HepG2 (cell line): ENCODE measurements around the gene ST7L.

ENCODE experiments used
- ATRX ChIP-seq: sonication (generic); formaldehyde crosslinking; IDR thresholded peaks from 2 replicates; pipeline ENCODE4 v1.4.0; 2020; ENCODE audit warnings: missing genetic modification reagents, borderline replicate concordance
- HIVEP1 ChIP-seq: sonication (generic); formaldehyde crosslinking; IDR thresholded peaks from 2 replicates; pipeline ENCODE4 v1.4.0; 2020; ENCODE audit warnings: mild to moderate bottlenecking, missing genetic modification reagents
- POLR2A ChIP-seq, 2 experiments: IDR thresholded peaks; 2 replicates each; pipeline ENCODE4 v1.6.1; 2011; ENCODE audit warnings: low read depth in 2 of 2, low read length in 2 of 2, mild to moderate bottlenecking in 1 of 2, moderate library complexity in 1 of 2; ENCODE audit not compliant: insufficient read depth in 1 of 2
- ZSCAN9 ChIP-seq: IDR thresholded peaks from 2 replicates; pipeline ENCODE4 v1.6.1; 2016; ENCODE audit warnings: borderline replicate concordance
- TF ChIP-seq, protein P1 (sequence below): sonication (generic); formaldehyde crosslinking; IDR thresholded peaks from 2 replicates; pipeline ENCODE4 v1.4.0; 2020; ENCODE audit warnings: missing genetic modification reagents
- TF ChIP-seq, protein P2 (sequence below): sonication (generic); formaldehyde crosslinking; IDR thresholded peaks from 2 replicates; pipeline ENCODE4 v1.4.0; 2020; ENCODE audit warnings: missing genetic modification reagents, mild to moderate bottlenecking, borderline replicate concordance

DNA sequence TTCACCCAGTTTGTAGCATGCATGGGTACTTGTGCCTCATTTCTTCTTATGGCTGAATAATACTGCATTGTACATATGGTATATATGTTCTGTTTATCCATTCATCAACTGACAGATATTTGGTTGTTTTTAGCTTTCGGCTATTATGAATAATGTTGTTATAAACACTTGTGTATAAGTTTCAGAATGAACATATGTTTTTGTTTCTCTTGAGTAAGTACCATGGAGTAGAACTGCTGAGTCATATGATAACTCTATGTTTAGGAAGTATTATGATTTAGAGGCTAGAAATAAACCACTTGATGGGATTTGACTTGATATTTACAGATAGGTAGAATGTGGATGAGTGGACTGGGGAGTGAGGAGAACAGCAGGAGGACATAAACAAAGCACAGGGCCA, 61.6 kb downstream of the ST7L start:
- TF ChIP-seq, protein P1, sequence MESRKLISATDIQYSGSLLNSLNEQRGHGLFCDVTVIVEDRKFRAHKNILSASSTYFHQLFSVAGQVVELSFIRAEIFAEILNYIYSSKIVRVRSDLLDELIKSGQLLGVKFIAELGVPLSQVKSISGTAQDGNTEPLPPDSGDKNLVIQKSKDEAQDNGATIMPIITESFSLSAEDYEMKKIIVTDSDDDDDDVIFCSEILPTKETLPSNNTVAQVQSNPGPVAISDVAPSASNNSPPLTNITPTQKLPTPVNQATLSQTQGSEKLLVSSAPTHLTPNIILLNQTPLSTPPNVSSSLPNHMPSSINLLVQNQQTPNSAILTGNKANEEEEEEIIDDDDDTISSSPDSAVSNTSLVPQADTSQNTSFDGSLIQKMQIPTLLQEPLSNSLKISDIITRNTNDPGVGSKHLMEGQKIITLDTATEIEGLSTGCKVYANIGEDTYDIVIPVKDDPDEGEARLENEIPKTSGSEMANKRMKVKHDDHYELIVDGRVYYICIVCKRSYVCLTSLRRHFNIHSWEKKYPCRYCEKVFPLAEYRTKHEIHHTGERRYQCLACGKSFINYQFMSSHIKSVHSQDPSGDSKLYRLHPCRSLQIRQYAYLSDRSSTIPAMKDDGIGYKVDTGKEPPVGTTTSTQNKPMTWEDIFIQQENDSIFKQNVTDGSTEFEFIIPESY (CRISPR knock-in tag) = no peak
- TF ChIP-seq, protein P2, sequence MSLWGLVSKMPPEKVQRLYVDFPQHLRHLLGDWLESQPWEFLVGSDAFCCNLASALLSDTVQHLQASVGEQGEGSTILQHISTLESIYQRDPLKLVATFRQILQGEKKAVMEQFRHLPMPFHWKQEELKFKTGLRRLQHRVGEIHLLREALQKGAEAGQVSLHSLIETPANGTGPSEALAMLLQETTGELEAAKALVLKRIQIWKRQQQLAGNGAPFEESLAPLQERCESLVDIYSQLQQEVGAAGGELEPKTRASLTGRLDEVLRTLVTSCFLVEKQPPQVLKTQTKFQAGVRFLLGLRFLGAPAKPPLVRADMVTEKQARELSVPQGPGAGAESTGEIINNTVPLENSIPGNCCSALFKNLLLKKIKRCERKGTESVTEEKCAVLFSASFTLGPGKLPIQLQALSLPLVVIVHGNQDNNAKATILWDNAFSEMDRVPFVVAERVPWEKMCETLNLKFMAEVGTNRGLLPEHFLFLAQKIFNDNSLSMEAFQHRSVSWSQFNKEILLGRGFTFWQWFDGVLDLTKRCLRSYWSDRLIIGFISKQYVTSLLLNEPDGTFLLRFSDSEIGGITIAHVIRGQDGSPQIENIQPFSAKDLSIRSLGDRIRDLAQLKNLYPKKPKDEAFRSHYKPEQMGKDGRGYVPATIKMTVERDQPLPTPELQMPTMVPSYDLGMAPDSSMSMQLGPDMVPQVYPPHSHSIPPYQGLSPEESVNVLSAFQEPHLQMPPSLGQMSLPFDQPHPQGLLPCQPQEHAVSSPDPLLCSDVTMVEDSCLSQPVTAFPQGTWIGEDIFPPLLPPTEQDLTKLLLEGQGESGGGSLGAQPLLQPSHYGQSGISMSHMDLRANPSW (CRISPR knock-in tag) = no peak
- no peak for TF ChIP-seq ZSCAN9 (CRISPR knock-in tag)
- no peak for TF ChIP-seq POLR2A (IDR thresholded peaks at IDR 0.05; ENCODE audit: insufficient read depth in 1 of 2, low read depth in 2 of 2, low read length in 2 of 2)
- no peak for TF ChIP-seq ATRX (CRISPR knock-in tag)
- no peak for TF ChIP-seq HIVEP1 (CRISPR knock-in tag)
